GM21423 (cell line): ENCODE results near the gene SETD1A.

Experiments used
- ATAC-seq: cut with Tn5 transposase; IDR thresholded peaks from one replicate; pipeline ENCODE4 v1.9.1; 2021; ENCODE audit warnings: mild to moderate bottlenecking, moderate library complexity; ENCODE audit not compliant: unreplicated experiment

Gene SETD1A

GRCh38 chr16:30957456-30958174, at the start of gene SETD1A:
SETD1A (plus strand) TSS chr16:30957754; CDS start chr16:30958732, 978 bp downstream.
- ATAC-seq = peak; percentile 72

DNA sequence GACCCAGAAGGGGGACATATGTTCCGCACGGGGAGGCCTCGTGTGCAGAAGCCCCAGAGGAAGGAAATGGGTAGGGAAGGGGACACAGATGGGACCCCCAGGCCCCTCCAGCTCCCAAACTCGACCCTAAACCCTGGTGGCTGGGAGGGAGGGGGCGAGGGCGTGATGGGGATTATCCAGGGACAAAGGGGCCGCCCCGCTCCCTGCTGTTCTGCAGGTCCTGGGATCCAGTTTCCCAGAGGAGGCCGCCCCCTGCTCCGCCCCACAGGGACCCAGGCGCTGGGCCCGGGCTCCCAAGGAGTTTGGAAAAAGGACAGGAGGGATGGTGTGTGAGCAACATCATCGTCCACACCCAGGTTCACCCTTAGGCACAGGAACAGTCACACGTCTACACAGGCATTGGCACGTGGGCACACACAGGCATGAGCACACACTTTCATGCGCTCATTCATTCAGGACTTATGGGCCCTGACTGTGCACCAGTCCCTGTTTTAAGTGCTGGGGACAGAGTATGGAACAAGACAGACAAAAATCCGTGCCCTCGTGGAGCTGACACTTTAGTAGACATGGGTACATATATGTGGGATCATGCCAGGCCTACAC, 47.0 kb upstream of the SETD1A start:
- no peak for ATAC-seq

DNA sequence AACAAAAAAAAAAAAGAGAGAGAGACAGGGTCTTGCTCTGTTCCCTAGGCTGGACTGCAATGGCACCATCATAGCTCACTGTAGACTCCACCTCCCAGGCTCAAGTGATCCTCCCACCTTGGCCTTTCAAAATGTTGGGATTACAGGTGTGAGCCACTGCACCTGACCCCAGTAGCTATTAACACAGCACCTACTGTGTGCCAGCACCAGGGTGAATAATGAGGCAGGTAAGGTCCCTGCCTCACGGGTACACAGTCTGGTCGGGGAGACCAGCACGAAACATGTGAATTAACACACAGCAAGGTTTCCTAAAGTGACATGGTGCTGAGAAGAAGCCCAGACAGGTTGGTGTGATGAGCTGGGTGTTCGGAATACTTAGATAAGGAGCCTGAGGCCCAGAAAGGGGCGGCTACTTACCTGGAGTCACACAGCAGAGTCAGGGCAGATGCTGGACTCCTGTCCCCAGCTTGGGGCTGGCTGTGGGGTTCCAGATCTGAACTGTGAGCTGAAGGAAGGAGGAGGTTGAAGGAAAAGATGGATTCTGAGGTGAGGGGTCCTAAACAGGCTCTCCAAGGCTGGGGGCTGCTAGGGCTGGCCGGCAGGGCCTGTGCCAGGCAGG, 44.7 kb upstream of the SETD1A start:
- no peak for ATAC-seq

GRCh38 chr16:30914830-30915229, 42.7 kb upstream of the SETD1A start:
- ATAC-seq = no peak

GRCh38 chr16:30918614-30919013, 38.9 kb upstream of the SETD1A start:
- ATAC-seq = no peak

DNA sequence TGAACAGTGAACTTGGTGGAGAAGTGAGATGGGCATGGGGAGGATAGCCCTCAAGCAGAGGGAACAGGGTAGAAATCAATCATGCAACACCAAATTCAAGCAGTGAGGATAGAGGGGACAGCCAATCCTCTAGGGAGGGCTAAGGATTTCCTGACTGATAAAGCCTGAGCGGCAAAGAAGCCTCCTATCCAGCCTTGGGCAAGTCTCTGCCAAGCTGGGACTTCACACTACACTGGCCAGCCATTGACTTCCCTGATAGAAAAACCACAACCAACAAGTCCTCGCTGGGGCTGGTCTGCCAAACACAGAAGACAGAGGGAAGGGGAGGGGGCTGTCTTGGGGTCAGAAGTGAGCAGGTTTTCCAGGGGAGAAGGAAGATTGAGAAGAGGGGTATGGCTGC, 36.7 kb upstream of the SETD1A start:
- no peak for ATAC-seq

- ATAC-seq = no peak
Observed at GRCh38 chr16:30921459-30921747, 36.2 kb upstream of the SETD1A start.

- ATAC-seq = no peak
Observed at GRCh38 chr16:30921748-30922419, 35.7 kb upstream of the SETD1A start.

- peak; percentile 70 for ATAC-seq
Observed at GRCh38 chr16:30922420-30922959, 35.1 kb upstream of the SETD1A start.

DNA sequence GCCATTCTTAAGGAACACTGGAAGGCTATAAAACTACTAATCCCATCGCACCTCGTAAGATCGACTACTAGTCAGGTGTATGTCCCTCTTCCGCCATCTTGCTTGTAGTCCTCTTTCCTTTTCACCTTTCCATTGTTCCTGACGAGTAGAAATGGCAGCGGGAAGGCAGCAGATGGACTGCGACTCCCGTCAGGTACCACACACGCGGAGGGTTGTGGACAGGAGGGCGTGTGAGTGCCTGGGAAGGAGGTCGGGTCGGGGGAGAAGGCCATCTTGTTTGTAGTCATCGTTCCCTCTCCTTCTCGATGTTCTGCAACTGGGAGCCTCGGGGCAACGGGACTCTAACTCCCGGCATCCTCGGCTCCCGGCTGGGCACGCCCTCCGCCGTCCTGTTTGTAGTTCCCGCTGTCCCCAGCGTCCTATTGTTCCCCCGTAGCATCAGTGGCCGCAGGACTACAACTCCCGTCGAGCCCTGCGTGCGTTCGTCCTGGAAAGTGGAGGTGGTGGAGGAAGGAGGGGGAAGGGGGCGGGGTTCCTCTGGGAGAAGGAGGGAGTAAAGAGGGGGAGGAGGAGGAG, 34.5 kb upstream of the SETD1A start:
- ATAC-seq = peak; percentile 65

DNA sequence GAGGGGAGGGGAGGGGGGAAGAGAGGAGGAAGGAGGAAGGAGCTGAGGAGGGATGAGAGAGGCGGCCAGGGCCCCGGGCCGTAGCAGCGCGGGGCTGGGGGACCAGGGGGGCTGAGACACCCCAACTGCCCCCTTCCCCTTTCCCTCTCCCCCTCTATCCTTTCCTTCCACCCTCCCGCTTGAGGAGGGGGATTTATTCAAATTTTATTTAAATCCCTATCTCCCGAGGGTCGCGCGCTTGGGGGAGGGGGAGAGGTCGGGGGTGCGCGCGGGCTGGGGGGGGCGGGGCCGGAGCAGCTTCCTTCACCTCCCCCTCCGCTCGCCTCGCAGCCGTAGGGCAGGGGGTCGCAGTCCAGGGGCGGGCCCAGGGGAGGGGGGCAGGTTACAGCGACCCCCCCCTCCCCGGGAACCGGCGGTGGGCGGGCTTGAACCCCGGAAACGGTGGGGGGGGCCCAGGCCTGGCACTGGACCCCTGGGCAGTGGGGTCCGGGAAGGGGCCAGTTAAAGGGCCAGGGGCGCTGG, 33.9 kb upstream of the SETD1A start, which contains the start of gene FBXL19:
Gene FBXL19, plus strand, starts transcription at position 19 of the 522 bp plus-strand sequence. CDS start 2,183 bp downstream, outside the sequence.
- ATAC-seq = no peak

DNA sequence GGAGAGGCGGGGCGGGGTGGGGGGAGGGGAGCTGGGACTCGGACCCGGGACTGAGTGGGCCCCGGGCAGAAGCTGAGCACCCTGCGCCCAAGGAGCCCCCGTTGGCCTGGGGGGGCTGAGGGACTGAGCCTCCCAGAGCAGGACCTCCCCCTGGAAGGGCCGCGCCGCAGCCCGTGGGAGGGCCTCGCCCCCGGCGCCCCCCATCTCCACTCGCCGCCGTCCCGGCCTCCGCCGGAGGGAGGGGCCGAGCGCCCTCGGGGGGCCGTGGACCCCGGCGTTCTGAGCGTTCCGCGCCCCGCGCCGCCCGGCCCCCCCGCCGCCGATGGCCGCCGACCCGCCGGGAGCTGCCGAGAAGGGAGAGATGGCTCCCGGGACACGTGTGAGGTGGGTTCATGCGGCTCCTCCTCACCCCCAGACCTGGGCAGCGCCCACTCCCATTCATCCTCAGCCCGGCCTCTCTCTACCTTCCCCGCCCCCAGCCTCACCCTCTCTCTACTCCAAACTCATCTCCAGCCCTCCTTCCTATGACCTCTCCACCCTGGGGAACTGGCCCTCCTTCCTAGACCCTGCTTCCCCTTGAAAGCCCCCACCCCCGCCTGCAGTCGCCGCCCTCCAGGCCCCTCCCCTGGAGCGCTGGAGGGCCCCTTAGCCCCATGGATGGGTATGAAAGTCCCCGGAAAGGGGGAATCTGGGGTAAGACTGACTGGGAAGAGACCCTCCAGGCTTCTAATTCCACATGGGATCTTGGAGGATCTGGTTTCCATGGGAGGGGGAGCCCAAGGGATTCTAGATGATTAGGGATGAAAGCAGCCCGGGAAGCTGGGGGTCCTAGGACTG, 33.3 kb upstream of the SETD1A start:
- no peak for ATAC-seq

DNA sequence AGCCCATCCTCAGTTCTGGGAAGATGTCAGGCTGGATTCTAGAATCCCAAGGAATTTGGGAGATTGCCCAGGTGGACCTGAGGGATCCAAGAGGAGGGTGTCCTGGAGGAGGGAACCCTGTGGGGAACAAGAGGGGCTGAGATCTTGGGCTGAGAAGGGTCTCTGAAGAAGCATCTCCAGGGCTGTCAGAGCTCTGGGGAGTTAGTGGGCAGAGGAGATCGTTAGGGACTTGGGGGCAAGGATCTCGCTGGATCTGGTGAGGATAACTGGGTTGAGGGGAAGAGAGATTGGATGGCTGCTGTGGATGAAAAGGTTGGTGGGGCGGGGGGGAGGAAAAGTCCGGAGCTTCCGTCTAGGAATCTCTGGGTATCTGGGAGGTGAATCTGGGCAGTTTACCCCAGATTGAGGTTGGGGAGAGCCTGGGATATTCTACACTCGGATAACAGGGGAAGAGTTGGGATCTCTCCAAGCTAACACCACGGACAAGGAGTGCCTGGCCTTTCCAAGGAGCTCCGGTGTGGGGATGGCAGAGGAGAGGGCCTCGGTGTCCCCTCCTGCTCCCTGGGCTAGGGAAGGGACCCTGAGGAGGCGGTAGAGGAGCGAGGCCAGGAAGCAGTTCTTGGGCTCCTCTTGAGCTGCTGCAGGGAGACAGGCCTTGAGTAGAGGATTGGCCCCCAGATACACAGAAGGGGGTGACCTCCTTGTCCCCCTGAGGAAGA, 32.5 kb upstream of the SETD1A start:
- ATAC-seq = no peak

DNA sequence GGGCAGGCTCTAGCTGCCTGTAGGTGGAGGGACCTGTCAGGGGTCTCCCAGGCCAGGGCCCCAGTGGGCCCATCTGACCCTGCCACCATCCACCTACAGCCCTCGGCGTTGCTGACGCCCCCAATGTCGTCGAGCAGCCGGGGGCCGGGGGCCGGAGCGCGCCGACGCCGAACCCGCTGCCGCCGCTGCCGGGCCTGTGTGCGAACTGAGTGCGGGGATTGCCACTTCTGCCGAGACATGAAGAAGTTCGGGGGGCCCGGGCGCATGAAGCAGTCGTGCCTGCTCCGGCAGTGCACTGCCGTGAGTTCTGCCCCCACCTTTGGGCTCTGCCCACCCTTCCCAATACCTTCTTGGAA, 31.9 kb upstream of the SETD1A start:
- no peak for ATAC-seq

DNA sequence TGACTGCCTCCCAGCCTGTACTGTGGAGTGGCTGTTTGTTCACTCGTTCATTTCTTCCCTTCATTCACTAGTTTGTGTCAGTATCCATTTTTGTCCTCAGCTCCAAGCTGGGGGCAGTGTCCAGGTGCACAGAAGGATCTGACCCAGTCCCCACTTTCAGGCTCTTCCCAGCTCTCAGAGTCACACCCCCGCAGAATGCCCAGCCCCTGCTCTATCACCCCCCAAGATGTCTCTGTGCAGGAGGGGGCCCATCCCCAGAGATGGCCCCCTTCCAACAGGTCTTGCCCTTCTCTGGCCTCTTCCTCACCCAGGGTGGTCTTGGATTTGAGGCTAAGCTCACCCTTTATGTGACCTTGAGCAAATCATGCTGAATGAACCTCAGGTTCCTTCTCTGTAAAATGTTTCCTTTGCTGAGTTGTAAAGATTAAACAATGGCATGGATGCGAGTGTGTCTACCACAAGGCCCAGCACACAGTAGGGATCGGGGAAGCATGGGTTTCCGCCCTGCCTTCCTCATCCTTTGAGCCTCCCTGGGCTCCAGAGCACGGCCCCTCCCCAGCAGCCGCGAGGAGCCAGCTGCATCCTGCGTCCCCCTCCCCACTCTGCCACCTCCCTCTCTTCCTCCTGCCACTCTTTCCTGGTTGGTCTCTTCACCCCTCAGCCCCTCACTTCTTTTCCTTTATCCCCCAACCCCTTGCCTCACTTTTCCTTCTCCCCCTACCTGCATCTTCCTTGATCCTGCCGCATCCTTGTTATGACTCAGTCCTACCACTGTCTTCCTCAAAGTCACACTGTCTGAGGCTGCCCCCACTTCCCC, 31.4 kb upstream of the SETD1A start:
- ATAC-seq = no peak

DNA sequence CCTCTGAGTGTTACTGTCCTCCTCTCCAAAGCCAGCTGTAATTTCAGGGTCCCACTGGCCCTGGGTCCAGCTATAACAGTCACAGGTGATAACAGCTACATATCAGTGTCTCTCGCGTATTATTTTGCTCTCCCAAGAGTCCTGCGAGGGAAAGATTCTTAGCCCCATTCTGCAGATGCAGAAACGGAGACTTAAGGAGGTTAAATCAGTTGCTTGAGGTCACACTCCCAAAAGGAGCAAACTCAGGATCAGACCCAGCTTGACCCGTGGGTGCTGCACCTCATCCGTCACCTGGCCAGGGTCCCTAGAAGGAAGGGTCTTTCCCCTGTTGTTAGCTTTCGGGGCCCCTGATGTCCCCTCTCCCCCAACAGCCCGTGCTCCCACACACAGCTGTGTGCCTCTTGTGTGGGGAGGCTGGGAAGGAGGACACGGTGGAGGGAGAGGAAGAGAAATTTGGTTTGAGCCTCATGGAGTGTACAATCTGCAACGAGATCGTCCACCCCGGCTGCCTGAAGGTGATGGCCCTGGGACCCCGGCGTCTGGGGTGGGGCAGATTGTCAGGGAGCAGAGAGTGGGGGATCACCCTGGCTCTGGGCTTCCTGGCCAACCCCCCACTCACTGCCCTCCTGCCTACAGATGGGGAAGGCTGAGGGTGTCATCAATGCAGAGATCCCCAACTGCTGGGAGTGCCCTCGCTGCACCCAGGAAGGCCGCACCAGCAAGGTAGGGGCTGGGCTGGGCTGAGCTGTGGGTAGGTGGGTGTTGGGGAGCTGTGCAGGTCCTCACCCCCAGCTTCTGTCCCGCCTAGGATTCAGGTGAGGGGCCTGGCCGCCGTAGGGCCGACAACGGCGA, 30.4 kb upstream of the SETD1A start:
- no peak for ATAC-seq

DNA sequence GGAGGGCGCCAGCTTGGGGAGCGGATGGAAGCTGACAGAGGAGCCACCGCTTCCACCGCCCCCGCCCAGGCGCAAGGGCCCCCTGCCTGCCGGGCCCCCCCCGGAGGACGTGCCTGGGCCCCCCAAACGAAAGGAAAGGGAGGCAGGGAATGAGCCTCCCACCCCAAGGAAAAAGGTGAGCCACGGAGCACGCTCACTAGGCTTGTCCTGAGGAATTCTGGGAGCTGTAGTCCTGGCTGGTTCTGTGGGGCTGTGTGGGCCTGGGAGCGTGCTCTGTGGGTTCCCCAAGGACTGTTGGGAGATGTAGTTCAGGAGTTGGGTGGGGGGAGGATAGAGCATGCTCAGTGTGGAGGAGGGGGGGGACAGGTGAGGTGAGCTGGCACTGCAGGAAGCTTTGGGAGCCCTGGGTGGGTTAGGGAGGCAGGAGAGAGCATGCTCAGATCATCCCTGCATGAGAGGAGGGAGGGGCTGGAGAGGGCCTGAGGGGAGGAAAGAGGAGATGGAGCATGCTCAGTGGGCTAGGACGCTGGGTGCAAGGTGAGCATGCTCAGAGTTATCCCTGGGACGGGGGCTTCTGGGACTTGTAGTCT, 29.7 kb upstream of the SETD1A start:
- ATAC-seq = no peak
